Activated B cell treated with CpG ODN at 0.5 μM for 24 hours (primary cell): ENCODE data around the gene CCDC85B. TPM values are rescaled to one million over a fixed set of nuclear protein-coding genes. Genes with fewer than 3 reads are reported as not detected.

Experiments used
- ATAC-seq: fragments of 200-7000 bp; cut with Tn5 transposase; one replicate; pipeline ENCODE4 v1.10.0; 2021; ENCODE audit warnings: low read depth, mild to moderate bottlenecking, moderate library complexity
- CTCF ChIA-PET: fragments of 350-600 bp; sonication (Branson Sonifier 250); formaldehyde crosslinking; loops from one replicate; lab custom pipeline; 2021; ENCODE audit warnings: antibody characterized with exemption; lab: Charles Lee
- POLR2A ChIA-PET: fragments of 350-600 bp; sonication (Branson Sonifier 250); formaldehyde crosslinking; loops from one replicate; lab custom pipeline; 2021; ENCODE audit warnings: antibody characterized with exemption; lab: Charles Lee
- DNase-seq: peaks from one replicate; pipeline ENCODE4 v3.0.0; 2022
- H3K27ac Mint-ChIP-seq: one replicate; pipeline ENCODE4 v1.8.0; 2020; ENCODE audit warnings: mixed read lengths
- H3K27me3 Mint-ChIP-seq: one replicate; pipeline ENCODE4 v1.8.0; 2021; ENCODE audit warnings: mixed read lengths
- H3K36me3 Mint-ChIP-seq: one replicate; pipeline ENCODE4 v1.8.0; 2021; ENCODE audit warnings: low read depth, mixed read lengths
- H3K4me1 Mint-ChIP-seq: one replicate; pipeline ENCODE4 v1.8.0; 2021; ENCODE audit warnings: mixed read lengths
- H3K4me3 Mint-ChIP-seq: one replicate; pipeline ENCODE4 v1.8.0; 2020; ENCODE audit warnings: mild to moderate bottlenecking, mixed read lengths
- H3K9me3 Mint-ChIP-seq: one replicate; pipeline ENCODE4 v1.8.0; 2020; ENCODE audit warnings: mixed read lengths
- intact Hi-C: fragments of 100-400 bp; cut with micrococcal nuclease; formaldehyde crosslinking; loops from one replicate; pipeline ENCODE4 v1.15.1; 2024
- total RNA-seq: library from RNA; stranded (reverse); gene quantifications from 2 replicates; pipeline ENCODE4 v1.2.3, GENCODE V29; 2022
- TF ChIP-seq, protein P1 (sequence below): fragments of 200-600 bp; IDR thresholded peaks from one replicate; pipeline ENCODE4 v1.8.0; 2022; ENCODE audit warnings: antibody characterized with exemption, mild to moderate bottlenecking

CCDC85B gene
- total RNA-seq, 1 donor from 2014 or later: 21.6 TPM

DNA sequence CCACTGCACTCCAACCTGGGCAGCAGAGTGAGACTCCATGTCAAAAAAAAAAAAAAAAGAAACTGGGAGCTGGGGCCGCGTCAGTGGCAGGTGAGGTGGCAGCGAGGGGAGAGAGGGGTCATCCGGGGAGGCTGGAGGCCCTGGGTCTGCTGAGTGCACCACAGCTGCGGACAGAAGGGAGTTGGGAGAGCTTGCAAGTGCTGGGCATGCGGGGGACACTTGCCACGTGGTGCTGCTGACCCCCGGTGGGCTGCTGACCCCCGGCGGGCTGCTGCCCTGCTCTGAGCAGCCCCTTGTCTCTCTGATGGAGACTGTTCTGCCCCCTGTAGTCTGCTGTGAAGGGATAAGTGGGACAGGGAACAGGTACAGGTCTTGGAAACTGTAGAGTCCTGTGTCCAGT is 31.4 kb downstream of the CCDC85B start:
- Mint-ChIP-seq H3K4me3 (no peak overlapping the region), H3K4me1 (peaks cover 31% of the 10 kb centered on the region), H3K27ac (no peak overlapping the region), H3K27me3 (no peaks in the 10 kb centered on the region), H3K36me3 (peaks cover 29% of the 10 kb centered on the region), H3K9me3 (no peaks in the 10 kb centered on the region)
- TF ChIP-seq, protein P1, sequence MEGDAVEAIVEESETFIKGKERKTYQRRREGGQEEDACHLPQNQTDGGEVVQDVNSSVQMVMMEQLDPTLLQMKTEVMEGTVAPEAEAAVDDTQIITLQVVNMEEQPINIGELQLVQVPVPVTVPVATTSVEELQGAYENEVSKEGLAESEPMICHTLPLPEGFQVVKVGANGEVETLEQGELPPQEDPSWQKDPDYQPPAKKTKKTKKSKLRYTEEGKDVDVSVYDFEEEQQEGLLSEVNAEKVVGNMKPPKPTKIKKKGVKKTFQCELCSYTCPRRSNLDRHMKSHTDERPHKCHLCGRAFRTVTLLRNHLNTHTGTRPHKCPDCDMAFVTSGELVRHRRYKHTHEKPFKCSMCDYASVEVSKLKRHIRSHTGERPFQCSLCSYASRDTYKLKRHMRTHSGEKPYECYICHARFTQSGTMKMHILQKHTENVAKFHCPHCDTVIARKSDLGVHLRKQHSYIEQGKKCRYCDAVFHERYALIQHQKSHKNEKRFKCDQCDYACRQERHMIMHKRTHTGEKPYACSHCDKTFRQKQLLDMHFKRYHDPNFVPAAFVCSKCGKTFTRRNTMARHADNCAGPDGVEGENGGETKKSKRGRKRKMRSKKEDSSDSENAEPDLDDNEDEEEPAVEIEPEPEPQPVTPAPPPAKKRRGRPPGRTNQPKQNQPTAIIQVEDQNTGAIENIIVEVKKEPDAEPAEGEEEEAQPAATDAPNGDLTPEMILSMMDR: no peak
- DNase-seq: no peak
- POLR2A ChIA-PET: interaction anchor here (1.3 to 4.8 kb wide), 2 partner anchors 33 to 39 kb away, joined by 6 to 55 read pairs; partner anchors contain the start of genes CCDC85B and FIBP
- no peak for ATAC-seq
- intact Hi-C loops: no loop called here
- CTCF ChIA-PET: interaction anchor here (2.1 kb wide), 1 partner anchor 37 kb away, joined by 6 read pairs; no protein-coding TSS in a partner anchor

DNA sequence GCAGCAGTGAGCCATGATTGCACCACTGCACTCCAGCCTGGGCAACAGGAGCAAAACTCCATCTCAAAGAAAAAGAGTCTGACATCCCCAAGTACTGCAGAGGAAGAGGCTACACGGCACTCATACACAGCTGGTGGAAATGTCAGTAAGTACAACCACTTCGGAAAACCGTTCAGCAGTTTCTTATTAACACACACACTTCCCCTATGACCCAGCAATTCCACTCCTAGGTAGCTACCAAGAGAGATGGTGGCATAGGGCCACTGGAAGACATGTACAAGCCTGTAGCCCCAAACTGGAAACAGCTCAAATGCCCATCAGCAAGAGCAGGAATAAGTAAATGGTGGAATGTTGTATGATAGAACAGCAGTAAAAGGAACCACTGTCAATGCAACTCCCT is 32.1 kb downstream of the CCDC85B start:
- no peak for DNase-seq
- Mint-ChIP-seq H3K27me3 (no peaks in the 10 kb centered on the region), H3K4me1 (peaks cover 31% of the 10 kb centered on the region), H3K9me3 (no peaks in the 10 kb centered on the region), H3K36me3 (peaks cover 25% of the 10 kb centered on the region), H3K4me3 (no peak overlapping the region), H3K27ac (no peak overlapping the region)
- TF ChIP-seq, protein P1: no peak
- CTCF ChIA-PET: interaction anchor here (2.1 kb wide), 1 partner anchor 38 kb away, joined by 6 read pairs; no protein-coding TSS in a partner anchor
- no peak for ATAC-seq
- intact Hi-C loops: no loop called here
- POLR2A ChIA-PET: interaction anchor here (0.9 to 1.3 kb wide), 3 partner anchors 13 to 38 kb away, joined by 4 to 6 read pairs (median 4); partner anchors contain the start of gene FIBP

DNA sequence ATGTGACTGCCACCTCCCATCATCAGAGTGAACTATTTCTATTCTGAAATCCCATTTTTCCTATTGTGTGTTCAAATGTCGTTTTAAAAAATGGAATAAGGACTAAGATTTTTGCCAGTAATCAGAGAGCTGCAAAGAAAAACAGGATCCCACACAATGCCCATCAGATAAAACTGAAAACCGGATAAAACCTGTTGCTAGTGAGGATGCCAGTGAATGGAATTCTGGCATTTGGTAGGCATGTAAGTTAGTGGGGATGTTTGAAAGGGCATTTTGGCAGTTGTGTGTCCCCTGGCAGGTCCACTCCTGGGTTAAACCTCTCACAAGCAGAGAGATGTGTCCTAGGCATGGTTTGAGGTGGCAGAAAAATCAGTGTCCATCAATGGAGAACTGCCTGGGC is 34.9 kb downstream of the CCDC85B start:
- intact Hi-C loops: no loop called here
- peaks cover 21% of the 10 kb centered on the region for H3K36me3 Mint-ChIP-seq
- no peaks in the 10 kb centered on the region for H3K27me3 Mint-ChIP-seq
- ChIA-PET POLR2A (interaction anchor here (0.6 to 1.0 kb wide), 2 partner anchors 35 to 277 kb away, joined by 3 read pairs; partner anchors contain the start of gene CCDC85B), CTCF (no interaction called here)
- no peak overlapping the region for H3K4me3 Mint-ChIP-seq
- H3K27ac Mint-ChIP-seq: no peak overlapping the region
- ATAC-seq: no peak
- TF ChIP-seq, protein P1: no peak
- no peaks in the 10 kb centered on the region for H3K9me3 Mint-ChIP-seq
- H3K4me1 Mint-ChIP-seq: peaks cover 30% of the 10 kb centered on the region
- no peak for DNase-seq

DNA sequence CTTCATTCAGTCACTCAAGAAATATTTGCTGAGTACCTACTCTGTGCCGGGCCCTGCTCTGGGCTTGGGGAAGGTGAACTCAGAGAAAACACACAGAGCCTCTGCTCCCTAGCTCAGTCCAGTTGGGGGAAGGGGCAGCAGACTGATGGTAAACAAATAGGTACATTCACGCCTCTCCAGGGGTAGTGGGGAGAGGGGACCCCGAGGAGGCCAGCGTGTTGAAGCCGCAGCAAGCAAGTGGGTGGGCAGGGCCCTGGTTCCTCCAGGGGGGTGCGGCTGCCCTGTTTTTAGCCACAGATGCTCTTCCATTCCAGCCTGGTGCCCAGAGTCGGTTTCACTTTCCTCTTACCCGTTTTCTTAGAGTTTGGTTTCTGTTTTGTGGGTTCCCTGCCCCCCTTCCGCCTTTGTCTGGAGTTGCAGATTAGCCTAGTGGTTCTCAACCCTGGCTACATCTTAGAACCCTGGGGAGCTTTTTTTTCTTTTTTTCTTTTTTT is 37.5 kb downstream of the CCDC85B start:
- peak; percentile 93 for ATAC-seq
- Mint-ChIP-seq H3K4me3 (peak overlapping the region; percentile 79), H3K9me3 (no peaks in the 10 kb centered on the region), H3K4me1 (peaks cover 22% of the 10 kb centered on the region), H3K36me3 (peaks cover 9% of the 10 kb centered on the region), H3K27me3 (no peaks in the 10 kb centered on the region), H3K27ac (peak overlapping the region; percentile 93)
- intact Hi-C loops: loop anchor here (1.0 to 2.0 kb wide), 2 partner anchors 9 to 33 kb away; partner anchors contain the start of genes C11orf68, DRAP1 and SART1
- DNase-seq: peak; percentile 45
- TF ChIP-seq, protein P1: no peak
- ChIA-PET POLR2A (interaction anchor here (0.5 to 3.0 kb wide), 12 partner anchors 10 to 216 kb away, joined by 3 to 17 read pairs (median 6); partner anchors contain the start of genes BANF1, CCDC85B, CFL1 and FOSL1), CTCF (interaction anchor here (0.7 to 1.1 kb wide), 2 partner anchors 38 to 43 kb away, joined by 4 read pairs; partner anchors contain the start of gene CCDC85B)

DNA sequence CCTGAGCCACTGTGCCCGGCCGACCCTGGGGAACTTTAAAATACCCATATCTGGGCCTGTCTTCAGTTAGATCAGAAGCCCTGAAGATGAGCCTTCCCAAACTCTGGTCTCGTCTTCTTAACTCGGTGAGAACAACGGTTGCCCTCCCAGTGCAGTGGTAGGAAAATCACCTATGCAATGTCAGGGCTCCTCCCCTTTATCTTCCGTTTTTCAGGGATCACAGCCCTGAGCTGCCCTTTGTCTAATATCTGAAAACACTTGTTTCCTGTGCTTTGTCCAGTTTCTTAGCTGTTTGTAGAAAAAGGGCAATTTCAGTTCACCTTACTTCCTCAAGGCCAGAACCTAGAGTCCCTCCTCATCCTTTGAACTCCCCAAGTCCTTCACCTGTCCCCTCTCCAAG is 38.2 kb downstream of the CCDC85B start:
- ATAC-seq (no peak), DNase-seq (no peak)
- Mint-ChIP-seq H3K9me3 (no peaks in the 10 kb centered on the region), H3K27me3 (no peaks in the 10 kb centered on the region), H3K36me3 (peaks cover 3% of the 10 kb centered on the region), H3K4me1 (peaks cover 22% of the 10 kb centered on the region), H3K4me3 (peak overlapping the region; percentile 79), H3K27ac (peak overlapping the region; percentile 93)
- TF ChIP-seq, protein P1: no peak
- intact Hi-C loops: loop anchor here (1.0 to 2.0 kb wide), 2 partner anchors 9 to 32 kb away; partner anchors contain the start of genes C11orf68, DRAP1 and SART1
- POLR2A ChIA-PET: interaction anchor here (0.5 to 3.0 kb wide), 9 partner anchors 10 to 74 kb away, joined by 3 to 17 read pairs (median 8); partner anchors contain the start of genes BANF1, CCDC85B, CFL1 and FOSL1
- CTCF ChIA-PET: interaction anchor here (1.1 kb wide), 1 partner anchor 38 kb away, joined by 4 read pairs; the partner anchor contains the start of gene CCDC85B
